Mesendoderm (in vitro differentiated cells): ENCODE results near the gene CGRRF1.
A peak's percentile ranks its signal among the peaks of the same experiment; 100 is the strongest.

Experiments
- DNase-seq: peaks from one replicate; pipeline ENCODE4 v3.0.0; 2013
- H2AK5ac ChIP-seq: 2 replicates; pipeline ENCODE4 v1.6.1; 2013; ENCODE audit warnings: low read length, inconsistent platforms
- H2BK120ac ChIP-seq: 2 replicates; pipeline ENCODE4 v1.6.1; 2013; ENCODE audit warnings: low read depth, mild to moderate bottlenecking, low read length, moderate library complexity, mixed read lengths
- H2BK15ac ChIP-seq: replicated peaks from 2 replicates; pipeline ENCODE4 v1.6.1; 2013; ENCODE audit warnings: low read depth, mild to moderate bottlenecking, moderate library complexity
- H2BK5ac ChIP-seq: 2 replicates; pipeline ENCODE4 v1.6.1; 2013; ENCODE audit warnings: low read length, inconsistent platforms
- H3K18ac ChIP-seq: 2 replicates; pipeline ENCODE4 v1.6.1; 2013; ENCODE audit warnings: mild to moderate bottlenecking, low read length, mixed read lengths
- H3K23ac ChIP-seq: one replicate; pipeline ENCODE4 v1.6.1; 2013; ENCODE audit warnings: low read length
- H3K27ac ChIP-seq: 2 replicates; pipeline ENCODE4 v1.5.1; 2013; ENCODE audit warnings: low read depth, mild to moderate bottlenecking, inconsistent platforms, low read length, moderate library complexity
- H3K27me3 ChIP-seq: 2 replicates; pipeline ENCODE4 v1.6.1; 2013; ENCODE audit warnings: low read length, control low read depth, mild to moderate bottlenecking, inconsistent platforms; ENCODE audit not compliant: insufficient read depth, poor library complexity
- H3K36me3 ChIP-seq: 2 replicates; pipeline ENCODE4 v1.6.1; 2013; ENCODE audit warnings: low read length, inconsistent platforms; ENCODE audit not compliant: control insufficient read depth, insufficient read depth
- H3K4ac ChIP-seq: one replicate; pipeline ENCODE4 v1.6.1; 2013; ENCODE audit warnings: low read depth, mild to moderate bottlenecking, low read length, moderate library complexity
- H3K4me1 ChIP-seq: 2 replicates; pipeline ENCODE4 v1.6.1; 2013; ENCODE audit warnings: low read depth, low read length, inconsistent platforms; ENCODE audit not compliant: control insufficient read depth
- H3K4me2 ChIP-seq: 2 replicates; pipeline ENCODE4 v1.6.1; 2013; ENCODE audit warnings: low read length
- H3K4me3 ChIP-seq: 2 replicates; pipeline ENCODE4 v1.5.1; 2013; ENCODE audit warnings: mild to moderate bottlenecking, low read length
- H3K56ac ChIP-seq: one replicate; pipeline ENCODE4 v1.6.1; 2013; ENCODE audit warnings: low read length
- H3K79me1 ChIP-seq: 2 replicates; pipeline ENCODE4 v1.6.1; 2013; ENCODE audit warnings: low read length, inconsistent platforms
- H3K79me2 ChIP-seq: 2 replicates; pipeline ENCODE4 v1.6.1; 2013; ENCODE audit warnings: mild to moderate bottlenecking, low read length; ENCODE audit not compliant: control insufficient read depth, insufficient read depth
- H3K9ac ChIP-seq: 2 replicates; pipeline ENCODE4 v1.6.1; 2013; ENCODE audit warnings: low read length, inconsistent platforms
- H4K5ac ChIP-seq: one replicate; pipeline ENCODE4 v1.6.1; 2013; ENCODE audit warnings: low read length
- H4K8ac ChIP-seq: one replicate; pipeline ENCODE4 v1.6.1; 2013; ENCODE audit warnings: low read depth, mild to moderate bottlenecking, control low read depth, low read length, moderate library complexity
- WGBS: extraction: QIAGEN DNeasy Blood & Tissue Kit; methylation state at CpG from one replicate; pipeline ENCODE4 v1.1.7; 2013; ENCODE audit warnings: low lambda C conversion rate, missing lambda C conversion rate; ENCODE audit not compliant: insufficient coverage; ENCODE audit errors: extremely low coverage; 5-methylcytosine and 5-hydroxymethylcytosine counted together

The CGRRF1 gene

GRCh38 chr14:54498579-54498978, 11.1 kb upstream of the CGRRF1 start:
- no peak overlapping the region for H3K27ac ChIP-seq
- no peaks in the 10 kb centered on the region for H3K79me2 ChIP-seq
- no peak overlapping the region for H4K5ac ChIP-seq
- no peak for DNase-seq
- no peak overlapping the region for H3K4ac ChIP-seq
- no peak overlapping the region for H3K4me2 ChIP-seq
- no peak overlapping the region for H2BK5ac ChIP-seq
- H2BK15ac ChIP-seq, result no peak overlapping the region
- no peak overlapping the region for H3K4me3 ChIP-seq
- no peaks in the 10 kb centered on the region for H3K36me3 ChIP-seq
- no peaks in the 10 kb centered on the region for H3K27me3 ChIP-seq
- WGBS, result no CpG with 5 or more reads among the region's 7 CpGs
- no peak overlapping the region for H2BK120ac ChIP-seq
- H3K79me1 ChIP-seq, result no peaks in the 10 kb centered on the region
- H3K9ac ChIP-seq, result no peak overlapping the region
- no peak overlapping the region for H3K56ac ChIP-seq
- no peak overlapping the region for H3K23ac ChIP-seq
- H4K8ac ChIP-seq, result no peak overlapping the region
- H3K18ac ChIP-seq, result no peak overlapping the region
- no peak overlapping the region for H2AK5ac ChIP-seq
- H3K4me1 ChIP-seq, result no peaks in the 10 kb centered on the region

GRCh38 chr14:54500744-54501143, 9.0 kb upstream of the CGRRF1 start:
- H4K5ac ChIP-seq, result no peak overlapping the region
- no peak overlapping the region for H3K4me3 ChIP-seq
- no CpG with 5 or more reads among the region's 3 CpGs for WGBS
- no peak overlapping the region for H3K9ac ChIP-seq
- no peaks in the 10 kb centered on the region for H3K4me1 ChIP-seq
- H3K36me3 ChIP-seq, result no peaks in the 10 kb centered on the region
- H3K56ac ChIP-seq, result no peak overlapping the region
- no peak overlapping the region for H3K23ac ChIP-seq
- H4K8ac ChIP-seq, result no peak overlapping the region
- no peak overlapping the region for H2BK120ac ChIP-seq
- no peaks in the 10 kb centered on the region for H3K27me3 ChIP-seq
- H3K4me2 ChIP-seq, result no peak overlapping the region
- no peaks in the 10 kb centered on the region for H3K79me1 ChIP-seq
- no peak overlapping the region for H2AK5ac ChIP-seq
- no peak overlapping the region for H3K27ac ChIP-seq
- H3K4ac ChIP-seq, result no peak overlapping the region
- no peak overlapping the region for H2BK15ac ChIP-seq
- no peak overlapping the region for H2BK5ac ChIP-seq
- DNase-seq, result no peak
- no peaks in the 10 kb centered on the region for H3K79me2 ChIP-seq
- H3K18ac ChIP-seq, result no peak overlapping the region

DNA sequence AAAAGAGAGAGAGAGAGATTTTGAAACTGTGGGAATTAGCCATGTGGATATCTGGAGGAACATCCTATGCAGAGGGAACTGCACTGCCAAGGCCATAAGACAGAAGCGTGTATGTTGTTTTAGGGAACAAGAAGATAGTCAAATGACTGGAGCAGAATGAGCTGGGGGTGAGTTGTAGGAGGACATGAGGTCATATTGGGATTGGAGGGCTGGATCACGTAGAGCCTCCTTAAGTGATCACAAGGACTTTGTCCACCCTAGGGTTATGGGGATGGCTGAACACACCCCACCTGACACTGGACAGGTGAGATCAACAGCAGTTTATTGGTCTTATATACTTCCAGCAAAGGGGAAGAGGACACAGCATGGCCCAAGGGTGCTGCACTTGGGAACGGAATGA, 8.2 kb upstream of the CGRRF1 start:
- no peak overlapping the region for H3K27ac ChIP-seq
- no peak overlapping the region for H3K4ac ChIP-seq
- WGBS, result no CpG with 5 or more reads among the region's 3 CpGs
- H3K9ac ChIP-seq, result no peak overlapping the region
- no peak overlapping the region for H3K18ac ChIP-seq
- no peak for DNase-seq
- H4K8ac ChIP-seq, result no peak overlapping the region
- H3K27me3 ChIP-seq, result no peaks in the 10 kb centered on the region
- H3K79me1 ChIP-seq, result no peaks in the 10 kb centered on the region
- H3K23ac ChIP-seq, result no peak overlapping the region
- no peaks in the 10 kb centered on the region for H3K36me3 ChIP-seq
- no peak overlapping the region for H3K56ac ChIP-seq
- no peaks in the 10 kb centered on the region for H3K4me1 ChIP-seq
- H2AK5ac ChIP-seq, result no peak overlapping the region
- H2BK120ac ChIP-seq, result no peak overlapping the region
- no peak overlapping the region for H3K4me2 ChIP-seq
- no peak overlapping the region for H2BK15ac ChIP-seq
- H3K79me2 ChIP-seq, result no peaks in the 10 kb centered on the region
- no peak overlapping the region for H4K5ac ChIP-seq
- H2BK5ac ChIP-seq, result no peak overlapping the region
- no peak overlapping the region for H3K4me3 ChIP-seq

DNA sequence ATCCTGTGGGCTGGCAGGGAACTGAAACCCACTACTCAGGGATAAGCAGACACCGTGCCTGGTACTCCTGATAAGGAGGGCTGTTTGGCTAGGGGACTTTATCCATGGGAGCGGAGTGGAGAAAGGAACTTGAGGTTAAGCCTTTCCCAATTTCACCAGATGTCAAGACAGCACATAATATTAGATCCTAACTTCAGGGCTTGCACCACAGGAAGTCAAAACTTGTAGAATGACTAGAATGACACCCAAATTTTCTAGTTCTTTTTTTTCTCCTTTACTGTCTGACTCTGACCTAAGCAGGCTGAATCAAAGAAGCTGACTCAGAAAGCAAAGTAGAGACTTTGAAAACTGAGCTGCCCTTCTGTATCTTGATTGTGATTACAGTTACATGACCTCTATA, 7.1 kb upstream of the CGRRF1 start:
- WGBS, result no CpG with 5 or more reads among the region's 2 CpGs
- no peak overlapping the region for H3K4me3 ChIP-seq
- H3K27me3 ChIP-seq, result no peaks in the 10 kb centered on the region
- H3K27ac ChIP-seq, result no peak overlapping the region
- H4K8ac ChIP-seq, result no peak overlapping the region
- no peaks in the 10 kb centered on the region for H3K79me1 ChIP-seq
- H3K9ac ChIP-seq, result no peak overlapping the region
- no peaks in the 10 kb centered on the region for H3K79me2 ChIP-seq
- H3K23ac ChIP-seq, result no peak overlapping the region
- no peak overlapping the region for H2BK120ac ChIP-seq
- no peak overlapping the region for H2BK15ac ChIP-seq
- no peak overlapping the region for H3K4me2 ChIP-seq
- no peak overlapping the region for H3K56ac ChIP-seq
- H2AK5ac ChIP-seq, result no peak overlapping the region
- H4K5ac ChIP-seq, result no peak overlapping the region
- no peak overlapping the region for H3K18ac ChIP-seq
- DNase-seq, result no peak
- no peak overlapping the region for H2BK5ac ChIP-seq
- no peaks in the 10 kb centered on the region for H3K4me1 ChIP-seq
- no peaks in the 10 kb centered on the region for H3K36me3 ChIP-seq
- no peak overlapping the region for H3K4ac ChIP-seq

- Histone ChIP-seq H3K56ac (no peak overlapping the region), H3K4ac (no peak overlapping the region), H3K27ac (no peak overlapping the region), H3K23ac (no peak overlapping the region), H3K79me1 (no peaks in the 10 kb centered on the region), H2AK5ac (no peak overlapping the region), H2BK5ac (no peak overlapping the region), H3K79me2 (no peaks in the 10 kb centered on the region), H2BK15ac (no peak overlapping the region), H3K36me3 (no peaks in the 10 kb centered on the region), H3K9ac (no peak overlapping the region), H2BK120ac (no peak overlapping the region), H3K4me3 (no peak overlapping the region), H3K18ac (no peak overlapping the region), H3K27me3 (no peaks in the 10 kb centered on the region), H4K5ac (no peak overlapping the region), H3K4me1 (no peaks in the 10 kb centered on the region), H4K8ac (no peak overlapping the region), H3K4me2 (no peak overlapping the region)
- no CpG with 5 or more reads among the region's 3 CpGs for WGBS
- DNase-seq, result peak; percentile 58
These were observed 6.2 kb upstream of the CGRRF1 start for GRCh38 chr14:54503486-54503885.

DNA sequence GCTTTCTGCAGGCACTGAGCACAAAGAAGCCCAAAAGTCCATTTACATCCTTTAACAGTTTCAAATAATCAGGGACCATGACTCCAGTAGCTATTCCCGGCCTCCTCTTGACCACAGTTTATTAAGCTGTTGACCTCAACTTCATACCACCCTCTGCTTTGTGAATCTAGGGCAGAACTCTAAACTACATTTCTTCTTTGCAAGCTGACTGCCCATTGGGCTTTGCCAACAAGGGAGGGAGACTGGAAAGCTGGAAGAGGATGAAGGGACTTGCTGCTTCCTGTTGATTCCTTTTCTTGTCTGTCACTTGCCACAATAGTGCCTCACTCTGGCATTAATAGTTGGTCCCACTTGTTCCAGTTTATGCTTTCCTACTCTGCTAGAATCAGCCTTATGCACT, 2.7 kb downstream of the CGRRF1 start:
- WGBS, result no CpG with 5 or more reads among the region's 1 CpG
- Histone ChIP-seq H4K8ac (no peak overlapping the region), H3K36me3 (no peaks in the 10 kb centered on the region), H3K79me1 (peaks cover 19% of the 10 kb centered on the region), H3K4me3 (no peak overlapping the region), H3K4me2 (no peak overlapping the region), H3K23ac (no peak overlapping the region), H2BK15ac (no peak overlapping the region), H3K27me3 (no peaks in the 10 kb centered on the region), H2BK120ac (no peak overlapping the region), H3K18ac (no peak overlapping the region), H3K9ac (no peak overlapping the region), H3K79me2 (peaks cover 28% of the 10 kb centered on the region), H3K4me1 (peaks cover 5% of the 10 kb centered on the region), H2AK5ac (no peak overlapping the region), H3K4ac (no peak overlapping the region), H3K56ac (peak overlapping the region; percentile 15), H4K5ac (no peak overlapping the region), H2BK5ac (no peak overlapping the region), H3K27ac (no peak overlapping the region)
- no peak for DNase-seq
